Measurements from ENCODE around the gene APBA1. TPM values are rescaled to one million over a fixed set of nuclear protein-coding genes. Genes with fewer than 3 reads are reported as not detected.
"Not testable (repeated sequence)": the region's sequence is repeated elsewhere in the genome, so short reads cannot be mapped to it uniquely, and the experiment has no call there.

APBA1 gene
- total RNA-seq, 1 experiment from 2014 or later = 0.34 TPM

DNA sequence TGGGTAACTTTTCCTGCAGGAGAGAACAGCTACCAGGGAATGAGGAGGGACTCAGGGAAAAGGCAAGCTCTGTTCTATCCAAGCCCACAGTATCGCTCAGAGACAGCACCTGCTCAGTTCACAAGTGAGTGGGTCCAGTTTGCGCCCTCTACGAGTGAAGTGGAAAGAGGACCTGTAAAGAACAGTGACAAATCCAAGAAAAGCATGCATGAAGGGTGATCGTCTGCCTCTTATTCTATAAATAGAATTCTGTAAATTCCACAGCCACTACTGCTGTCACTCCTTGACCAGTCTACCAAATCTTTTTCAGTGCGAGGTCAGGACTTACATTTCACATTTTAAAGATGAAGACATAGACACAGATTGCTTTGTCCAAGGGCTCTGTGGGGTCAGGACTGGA lies 229.7 kb downstream of the APBA1 start:
- POLR2A ChIA-PET = no interaction called here

DNA sequence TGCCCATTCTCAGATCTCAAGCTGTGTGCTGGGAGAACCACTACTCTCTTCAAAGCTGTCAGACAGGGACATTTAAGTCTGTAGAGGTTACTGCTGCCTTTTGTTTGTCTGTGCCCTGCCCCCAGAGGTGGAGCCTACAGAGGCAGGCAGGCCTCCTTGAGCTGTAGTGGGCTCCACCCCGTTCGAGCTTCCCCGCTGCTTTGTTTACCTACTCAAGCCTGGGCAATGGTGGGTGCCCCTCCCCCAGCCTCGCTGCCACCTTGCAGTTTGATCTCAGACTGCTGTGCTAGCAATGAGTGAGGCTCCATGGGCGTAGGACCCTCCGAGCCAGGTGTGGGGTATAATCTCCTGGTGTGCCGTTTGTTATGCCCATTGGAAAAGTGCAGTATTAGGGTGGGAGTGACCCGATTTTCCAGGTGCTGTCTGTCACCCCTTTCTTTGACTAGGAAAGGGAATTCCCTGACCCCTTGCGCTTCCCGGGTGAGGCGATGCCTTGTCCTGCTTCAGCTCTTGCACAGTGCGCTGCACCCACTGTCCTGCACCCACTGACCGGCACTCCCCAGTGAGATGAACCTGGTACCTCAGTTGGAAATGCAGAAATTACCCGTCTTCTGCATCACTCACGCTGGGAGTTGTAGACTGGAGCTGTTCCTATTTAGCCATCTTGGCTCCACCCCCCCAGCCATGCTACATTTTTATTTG lies 231.8 kb downstream of the APBA1 start:
- intact Hi-C loops (cut with micrococcal nuclease; ENCODE audit: unreplicated experiment); H3K4me1 Mint-ChIP-seq (ENCODE audit: low read depth, unreplicated experiment); H3K27me3 ChIP-seq (replicated peaks; ENCODE audit: control insufficient read depth, insufficient read depth, low read length); BruUV-seq (replicated peaks); H3K27ac Mint-ChIP-seq (ENCODE audit: unreplicated experiment); DNase-seq; H3K27me3 Mint-ChIP-seq (ENCODE audit: insufficient read depth, unreplicated experiment); H3K9me3 Mint-ChIP-seq (ENCODE audit: unreplicated experiment); H3K4me1 ChIP-seq; H3K9me3 ChIP-seq; H3K36me3 Mint-ChIP-seq (ENCODE audit: insufficient read depth, unreplicated experiment); CTCF ChIA-PET; H3K36me3 ChIP-seq (ENCODE audit: control insufficient read depth, insufficient read depth, low read length); POLR2A ChIA-PET; H3K4me3 ChIP-seq (ENCODE audit: low read depth, low read length); H3K4me3 Mint-ChIP-seq (ENCODE audit: unreplicated experiment): not testable (repeated sequence)

More for the DNA sequence above, 229.7 kb downstream of the APBA1 start:
- TF ChIP-seq, protein P1, sequence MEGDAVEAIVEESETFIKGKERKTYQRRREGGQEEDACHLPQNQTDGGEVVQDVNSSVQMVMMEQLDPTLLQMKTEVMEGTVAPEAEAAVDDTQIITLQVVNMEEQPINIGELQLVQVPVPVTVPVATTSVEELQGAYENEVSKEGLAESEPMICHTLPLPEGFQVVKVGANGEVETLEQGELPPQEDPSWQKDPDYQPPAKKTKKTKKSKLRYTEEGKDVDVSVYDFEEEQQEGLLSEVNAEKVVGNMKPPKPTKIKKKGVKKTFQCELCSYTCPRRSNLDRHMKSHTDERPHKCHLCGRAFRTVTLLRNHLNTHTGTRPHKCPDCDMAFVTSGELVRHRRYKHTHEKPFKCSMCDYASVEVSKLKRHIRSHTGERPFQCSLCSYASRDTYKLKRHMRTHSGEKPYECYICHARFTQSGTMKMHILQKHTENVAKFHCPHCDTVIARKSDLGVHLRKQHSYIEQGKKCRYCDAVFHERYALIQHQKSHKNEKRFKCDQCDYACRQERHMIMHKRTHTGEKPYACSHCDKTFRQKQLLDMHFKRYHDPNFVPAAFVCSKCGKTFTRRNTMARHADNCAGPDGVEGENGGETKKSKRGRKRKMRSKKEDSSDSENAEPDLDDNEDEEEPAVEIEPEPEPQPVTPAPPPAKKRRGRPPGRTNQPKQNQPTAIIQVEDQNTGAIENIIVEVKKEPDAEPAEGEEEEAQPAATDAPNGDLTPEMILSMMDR (IDR thresholded peaks at IDR 0.05; ENCODE audit: insufficient read depth in 1 of 2, low read depth in 1 of 2, low read length in 1 of 2, severe bottlenecking in 1 of 2, unreplicated experiment in 1 of 2) = no peak
- H3K36me3 ChIP-seq (ENCODE audit: control insufficient read depth, insufficient read depth, low read length) = no peaks in the 10 kb centered on the region
- no peak overlapping the region for H3K4me3 ChIP-seq (ENCODE audit: low read depth, low read length)
- no peaks in the 10 kb centered on the region for H3K9me3 Mint-ChIP-seq (ENCODE audit: unreplicated experiment)
- H3K4me3 Mint-ChIP-seq (ENCODE audit: unreplicated experiment) = no peak overlapping the region
- no peaks in the 10 kb centered on the region for H3K4me1 Mint-ChIP-seq (ENCODE audit: low read depth, unreplicated experiment)
- no peaks in the 10 kb centered on the region for H3K36me3 Mint-ChIP-seq (ENCODE audit: insufficient read depth, unreplicated experiment)
- DNase-seq = no peak
- no peaks in the 10 kb centered on the region for H3K4me1 ChIP-seq
- no peaks in the 10 kb centered on the region for H3K9me3 ChIP-seq
- intact Hi-C loops (cut with micrococcal nuclease; ENCODE audit: unreplicated experiment) = no loop called here
- no peaks in the 10 kb centered on the region for H3K27me3 Mint-ChIP-seq (ENCODE audit: insufficient read depth, unreplicated experiment)
- CTCF ChIA-PET = no interaction called here
- no peaks in the 10 kb centered on the region for H3K27me3 ChIP-seq (replicated peaks; ENCODE audit: control insufficient read depth, insufficient read depth, low read length)
- no TSS peak for BruUV-seq (replicated peaks)
- H3K27ac Mint-ChIP-seq (ENCODE audit: unreplicated experiment) = no peak overlapping the region

DNA sequence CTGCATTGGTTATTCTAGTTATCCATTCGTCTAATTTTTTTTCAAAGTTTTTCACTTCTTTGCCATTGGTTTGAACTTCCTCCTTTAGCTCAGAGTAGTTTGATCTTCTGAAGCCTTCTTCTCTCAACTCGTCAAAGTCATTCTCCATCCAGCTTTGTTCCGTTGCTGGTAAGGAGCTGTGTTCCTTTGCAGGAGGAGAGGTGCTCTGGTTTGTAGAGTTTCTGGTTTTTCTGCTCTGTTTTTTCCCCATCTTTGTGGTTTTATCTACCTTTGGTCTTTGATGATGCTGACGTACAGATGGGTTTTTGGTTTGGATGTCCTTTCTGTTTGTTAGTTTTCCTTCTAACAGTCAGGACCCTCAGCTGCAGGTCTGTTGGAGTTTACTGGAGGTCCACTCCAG lies 232.5 kb downstream of the APBA1 start:
- H3K4me1 Mint-ChIP-seq (ENCODE audit: low read depth, unreplicated experiment); H3K9me3 ChIP-seq; DNase-seq; H3K36me3 Mint-ChIP-seq (ENCODE audit: insufficient read depth, unreplicated experiment); H3K36me3 ChIP-seq (ENCODE audit: control insufficient read depth, insufficient read depth, low read length); H3K9me3 Mint-ChIP-seq (ENCODE audit: unreplicated experiment); POLR2A ChIA-PET; BruUV-seq (replicated peaks); H3K27me3 ChIP-seq (replicated peaks; ENCODE audit: control insufficient read depth, insufficient read depth, low read length); H3K27me3 Mint-ChIP-seq (ENCODE audit: insufficient read depth, unreplicated experiment); H3K4me3 Mint-ChIP-seq (ENCODE audit: unreplicated experiment); H3K4me1 ChIP-seq; intact Hi-C loops (cut with micrococcal nuclease; ENCODE audit: unreplicated experiment); H3K27ac Mint-ChIP-seq (ENCODE audit: unreplicated experiment); CTCF ChIA-PET; H3K4me3 ChIP-seq (ENCODE audit: low read depth, low read length): not testable (repeated sequence)

DNA sequence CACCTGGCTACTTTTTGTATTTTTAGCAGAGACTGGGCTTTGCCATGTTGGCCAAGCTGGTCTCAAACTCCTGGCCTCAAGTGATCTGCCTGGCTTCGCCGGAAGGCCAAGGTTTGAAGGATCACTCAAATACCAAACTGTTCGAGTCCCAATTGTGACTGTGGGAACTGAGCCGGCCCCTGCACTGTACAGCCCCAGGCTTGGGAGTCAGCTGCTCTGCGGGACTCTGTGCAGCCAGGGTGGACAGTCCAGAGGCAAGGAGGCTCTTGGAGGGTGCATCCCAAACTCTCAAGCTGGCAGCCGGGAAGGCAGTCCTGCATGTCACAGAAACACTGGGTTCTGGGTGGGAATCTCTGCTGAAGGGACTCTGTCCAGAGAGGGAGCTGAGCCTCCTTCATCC lies 238.2 kb downstream of the APBA1 start:
- POLR2A ChIA-PET = no interaction called here
- H3K27me3 ChIP-seq (replicated peaks; ENCODE audit: control insufficient read depth, insufficient read depth, low read length) = no peaks in the 10 kb centered on the region
- no peak for DNase-seq
- no TSS peak for BruUV-seq (replicated peaks)
- CTCF ChIA-PET = no interaction called here
- no peaks in the 10 kb centered on the region for H3K4me1 Mint-ChIP-seq (ENCODE audit: low read depth, unreplicated experiment)
- H3K4me1 ChIP-seq = no peaks in the 10 kb centered on the region
- H3K4me3 Mint-ChIP-seq (ENCODE audit: unreplicated experiment) = no peak overlapping the region
- H3K9me3 Mint-ChIP-seq (ENCODE audit: unreplicated experiment) = no peaks in the 10 kb centered on the region
- H3K27me3 Mint-ChIP-seq (ENCODE audit: insufficient read depth, unreplicated experiment) = no peaks in the 10 kb centered on the region
- no peaks in the 10 kb centered on the region for H3K9me3 ChIP-seq
- TF ChIP-seq, protein P1 (IDR thresholded peaks at IDR 0.05; ENCODE audit: insufficient read depth in 1 of 2, low read depth in 1 of 2, low read length in 1 of 2, severe bottlenecking in 1 of 2, unreplicated experiment in 1 of 2) = no peak
- H3K36me3 Mint-ChIP-seq (ENCODE audit: insufficient read depth, unreplicated experiment) = no peaks in the 10 kb centered on the region
- no peak overlapping the region for H3K4me3 ChIP-seq (ENCODE audit: low read depth, low read length)
- intact Hi-C loops (cut with micrococcal nuclease; ENCODE audit: unreplicated experiment) = no loop called here
- H3K27ac Mint-ChIP-seq (ENCODE audit: unreplicated experiment) = no peak overlapping the region
- H3K36me3 ChIP-seq (ENCODE audit: control insufficient read depth, insufficient read depth, low read length) = no peaks in the 10 kb centered on the region
